Endothelial cell (in vitro differentiated cells): ENCODE measurements around the gene SLC9A9. TPM values are rescaled to one million over a fixed set of nuclear protein-coding genes. Genes with fewer than 3 reads are reported as not detected.

Experiments used
- DNase-seq: peaks from one replicate; pipeline ENCODE4 v3.0.0; 2021; ENCODE audit warnings: low spot score
- H3K27ac Mint-ChIP-seq: one replicate; pipeline ENCODE4 v1.8.0; 2021; ENCODE audit warnings: mixed read lengths, inconsistent platforms; ENCODE audit not compliant: unreplicated experiment
- H3K27me3 Mint-ChIP-seq: one replicate; pipeline ENCODE4 v1.8.0; 2021; ENCODE audit warnings: mild to moderate bottlenecking, moderate library complexity, mixed read lengths, inconsistent platforms; ENCODE audit not compliant: unreplicated experiment
- H3K36me3 Mint-ChIP-seq: one replicate; pipeline ENCODE4 v1.8.0; 2021; ENCODE audit warnings: mild to moderate bottlenecking, low read depth, mixed read lengths, inconsistent platforms; ENCODE audit not compliant: unreplicated experiment
- H3K4me1 Mint-ChIP-seq: one replicate; pipeline ENCODE4 v1.8.0; 2021; ENCODE audit warnings: mild to moderate bottlenecking, mixed read lengths, inconsistent platforms; ENCODE audit not compliant: unreplicated experiment
- H3K4me3 Mint-ChIP-seq: one replicate; pipeline ENCODE4 v1.8.0; 2021; ENCODE audit warnings: mild to moderate bottlenecking, mixed read lengths, inconsistent platforms; ENCODE audit not compliant: unreplicated experiment
- H3K9me3 Mint-ChIP-seq: one replicate; pipeline ENCODE4 v1.8.0; 2021; ENCODE audit warnings: mixed read lengths, inconsistent platforms; ENCODE audit not compliant: unreplicated experiment
- total RNA-seq: library from RNA; stranded (reverse); fragmentation: NEBNext Ultra II Directional; extraction: Animal tissue kit (Norgen Biotek cat#: 25700); gene quantifications from one replicate; pipeline ENCODE4 v1.2.1, GENCODE V29; 2021; ENCODE audit not compliant: unreplicated experiment
- TF ChIP-seq, protein P1 (sequence below): fragments of 200-600 bp; sonication (generic); IDR thresholded peaks from one replicate; pipeline ENCODE4 v1.5.0; 2021; ENCODE audit warnings: antibody characterized with exemption; ENCODE audit not compliant: unreplicated experiment

The SLC9A9 gene
- total RNA-seq, 1 donor from 2014 or later: 7.9 TPM

DNA sequence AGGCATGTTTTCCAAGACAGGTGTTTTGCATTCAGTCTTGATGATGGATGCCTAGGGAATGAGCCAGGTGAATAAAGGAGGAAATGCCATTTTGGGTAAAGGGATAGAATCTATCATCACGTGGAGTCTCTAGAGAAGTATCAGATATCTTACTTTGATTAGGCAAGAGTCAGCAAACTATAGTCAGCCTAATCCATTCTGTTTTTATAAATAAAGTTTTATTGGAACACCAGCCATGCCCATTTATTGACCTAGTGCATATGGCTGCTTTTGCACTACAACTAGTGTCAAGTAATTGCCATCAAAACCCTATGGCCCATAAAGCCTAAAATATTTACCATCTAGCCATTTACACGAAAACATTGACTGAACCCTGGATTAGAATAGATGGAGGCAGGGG is 231.2 kb downstream of the SLC9A9 start:
- peaks cover 7% of the 10 kb centered on the region for H3K9me3 Mint-ChIP-seq
- no peaks in the 10 kb centered on the region for H3K27me3 Mint-ChIP-seq
- TF ChIP-seq, protein P1, sequence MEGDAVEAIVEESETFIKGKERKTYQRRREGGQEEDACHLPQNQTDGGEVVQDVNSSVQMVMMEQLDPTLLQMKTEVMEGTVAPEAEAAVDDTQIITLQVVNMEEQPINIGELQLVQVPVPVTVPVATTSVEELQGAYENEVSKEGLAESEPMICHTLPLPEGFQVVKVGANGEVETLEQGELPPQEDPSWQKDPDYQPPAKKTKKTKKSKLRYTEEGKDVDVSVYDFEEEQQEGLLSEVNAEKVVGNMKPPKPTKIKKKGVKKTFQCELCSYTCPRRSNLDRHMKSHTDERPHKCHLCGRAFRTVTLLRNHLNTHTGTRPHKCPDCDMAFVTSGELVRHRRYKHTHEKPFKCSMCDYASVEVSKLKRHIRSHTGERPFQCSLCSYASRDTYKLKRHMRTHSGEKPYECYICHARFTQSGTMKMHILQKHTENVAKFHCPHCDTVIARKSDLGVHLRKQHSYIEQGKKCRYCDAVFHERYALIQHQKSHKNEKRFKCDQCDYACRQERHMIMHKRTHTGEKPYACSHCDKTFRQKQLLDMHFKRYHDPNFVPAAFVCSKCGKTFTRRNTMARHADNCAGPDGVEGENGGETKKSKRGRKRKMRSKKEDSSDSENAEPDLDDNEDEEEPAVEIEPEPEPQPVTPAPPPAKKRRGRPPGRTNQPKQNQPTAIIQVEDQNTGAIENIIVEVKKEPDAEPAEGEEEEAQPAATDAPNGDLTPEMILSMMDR: no peak
- H3K27ac Mint-ChIP-seq: no peak overlapping the region
- H3K4me3 Mint-ChIP-seq: no peak overlapping the region
- no peaks in the 10 kb centered on the region for H3K4me1 Mint-ChIP-seq
- peaks cover 5% of the 10 kb centered on the region for H3K36me3 Mint-ChIP-seq
- no peak for DNase-seq

GRCh38 chr3:143613226-143613625 is 235.0 kb downstream of the SLC9A9 start:
- no peak for DNase-seq
- Mint-ChIP-seq H3K36me3 (no peaks in the 10 kb centered on the region), H3K4me3 (no peak overlapping the region), H3K27ac (no peak overlapping the region), H3K4me1 (no peaks in the 10 kb centered on the region), H3K9me3 (no peaks in the 10 kb centered on the region), H3K27me3 (no peaks in the 10 kb centered on the region)
- TF ChIP-seq, protein P1: no peak

DNA sequence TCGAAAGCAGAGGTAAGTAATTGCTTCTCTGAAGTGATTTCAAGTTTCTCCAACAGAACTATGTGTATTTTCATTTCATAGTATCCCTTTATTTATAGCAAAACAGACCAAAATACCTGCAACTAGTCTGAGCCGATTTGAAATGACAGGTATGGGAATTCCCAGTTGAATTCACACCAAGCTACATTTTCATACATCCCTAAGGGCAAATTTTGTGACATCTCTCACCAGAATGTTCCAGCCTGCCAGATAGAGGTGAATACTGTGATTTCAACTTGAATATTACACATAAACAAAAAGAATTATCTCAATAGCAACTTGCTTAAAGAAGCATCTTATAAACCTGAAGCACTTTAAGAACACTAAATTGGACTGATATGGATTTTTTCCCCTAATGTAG is 235.7 kb downstream of the SLC9A9 start:
- H3K4me3 Mint-ChIP-seq: no peak overlapping the region
- H3K4me1 Mint-ChIP-seq: no peaks in the 10 kb centered on the region
- H3K9me3 Mint-ChIP-seq: no peaks in the 10 kb centered on the region
- no peak overlapping the region for H3K27ac Mint-ChIP-seq
- DNase-seq: no peak
- TF ChIP-seq, protein P1: no peak
- H3K36me3 Mint-ChIP-seq: no peaks in the 10 kb centered on the region
- no peaks in the 10 kb centered on the region for H3K27me3 Mint-ChIP-seq

DNA sequence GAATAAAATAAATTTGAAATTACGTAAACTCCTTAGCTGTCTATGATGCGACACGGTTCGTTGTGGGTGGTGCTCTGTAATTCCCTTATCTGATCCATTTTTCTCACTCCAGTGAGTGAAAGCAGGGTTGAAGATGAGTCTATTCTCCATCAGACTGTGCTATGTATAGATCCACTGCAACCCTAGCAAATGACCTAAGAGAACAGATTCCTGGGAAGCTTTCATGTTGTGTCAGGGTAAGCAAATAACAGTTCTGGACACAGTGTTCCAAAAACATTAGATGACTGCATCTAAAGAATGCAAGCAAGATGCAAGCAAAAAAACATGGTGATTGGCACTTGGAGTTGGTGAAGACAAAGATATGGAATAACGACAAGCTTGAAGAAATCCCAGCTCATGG is 239.3 kb downstream of the SLC9A9 start:
- Mint-ChIP-seq H3K27me3 (no peaks in the 10 kb centered on the region), H3K27ac (no peak overlapping the region), H3K4me1 (no peaks in the 10 kb centered on the region), H3K9me3 (no peaks in the 10 kb centered on the region), H3K4me3 (no peak overlapping the region), H3K36me3 (no peaks in the 10 kb centered on the region)
- TF ChIP-seq, protein P1: no peak
- no peak for DNase-seq

DNA sequence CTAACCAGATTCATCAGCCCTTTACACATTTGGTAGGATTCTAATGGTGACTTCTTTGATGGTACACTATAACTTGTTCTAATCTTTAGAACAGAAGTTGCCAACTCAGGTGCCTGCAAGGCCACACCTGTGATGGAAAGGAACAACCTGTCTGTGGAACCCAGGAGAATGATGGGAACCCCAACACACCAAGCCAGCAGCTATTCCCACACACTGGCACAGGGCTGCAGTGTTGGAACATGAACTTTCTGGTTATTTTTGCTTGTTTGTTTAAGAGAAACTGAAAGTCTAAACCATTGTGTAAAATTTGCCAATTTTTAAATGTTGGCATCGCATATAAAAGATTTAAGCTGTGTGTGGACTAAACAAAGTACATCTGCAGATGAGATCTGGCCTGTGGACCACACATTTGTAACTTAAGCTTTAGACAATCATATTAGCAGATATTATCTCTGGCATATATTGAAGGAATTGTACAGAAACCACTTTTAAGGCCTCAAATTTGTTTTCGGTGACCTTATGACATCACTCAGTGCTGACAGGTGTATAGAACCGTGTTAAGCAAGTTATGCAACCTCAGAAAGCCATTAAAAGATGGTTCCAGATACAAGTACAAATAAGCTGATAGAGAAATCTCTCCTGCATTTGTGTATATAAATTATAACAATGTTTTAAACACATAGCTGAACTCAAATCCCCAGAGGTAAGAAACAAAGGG is 242.9 kb downstream of the SLC9A9 start:
- Mint-ChIP-seq H3K4me3 (no peak overlapping the region), H3K4me1 (peaks cover 2% of the 10 kb centered on the region), H3K36me3 (no peaks in the 10 kb centered on the region), H3K9me3 (no peaks in the 10 kb centered on the region), H3K27me3 (no peaks in the 10 kb centered on the region), H3K27ac (no peak overlapping the region)
- TF ChIP-seq, protein P1: no peak
- no peak for DNase-seq
